ENCODE data around the gene HSD17B14.

GRCh38 chr19:48777720-48778119 is 58.6 kb downstream of the HSD17B14 start:
- TF ChIP-seq PHF20 (CRISPR knock-in tag; IDR thresholded peaks at IDR 0.05) (no peak), CHD2 (IDR thresholded peaks at IDR 0.05; ENCODE audit: low read depth, low read length) (no peak), TOE1 (CRISPR knock-in tag; IDR thresholded peaks at IDR 0.05) (no peak), CTCF (CRISPR knock-in tag; IDR thresholded peaks at IDR 0.05) (no peak), CBX5 (CRISPR knock-in tag; IDR thresholded peaks at IDR 0.05; ENCODE audit: borderline replicate concordance) (no peak), SMAD3 (CRISPR knock-in tag; IDR thresholded peaks at IDR 0.05) (no peak), SP1 (IDR thresholded peaks at IDR 0.05) (no peak), SP1 (CRISPR knock-in tag; IDR thresholded peaks at IDR 0.05) (no peak), RAD21 (CRISPR knock-in tag; IDR thresholded peaks at IDR 0.05) (no peak), XBP1 (CRISPR knock-in tag; IDR thresholded peaks at IDR 0.05) (no peak), REST (IDR thresholded peaks at IDR 0.05; ENCODE audit: borderline replicate concordance in 1 of 2, low read depth in 1 of 2, low read length in 2 of 2) (no peak), RBM22 (optimal IDR thresholded peaks at IDR 0.05; ENCODE audit: low read length) (no peak)

All from HepG2 (cell line).